ENCODE measurements around the gene KIF17. TPM values are rescaled to one million over a fixed set of nuclear protein-coding genes. Genes with fewer than 3 reads are reported as not detected.

KIF17 gene
- total and polyA plus RNA-seq, 4 donors: 4.1 to 9.6 (median 5.9) TPM

DNA sequence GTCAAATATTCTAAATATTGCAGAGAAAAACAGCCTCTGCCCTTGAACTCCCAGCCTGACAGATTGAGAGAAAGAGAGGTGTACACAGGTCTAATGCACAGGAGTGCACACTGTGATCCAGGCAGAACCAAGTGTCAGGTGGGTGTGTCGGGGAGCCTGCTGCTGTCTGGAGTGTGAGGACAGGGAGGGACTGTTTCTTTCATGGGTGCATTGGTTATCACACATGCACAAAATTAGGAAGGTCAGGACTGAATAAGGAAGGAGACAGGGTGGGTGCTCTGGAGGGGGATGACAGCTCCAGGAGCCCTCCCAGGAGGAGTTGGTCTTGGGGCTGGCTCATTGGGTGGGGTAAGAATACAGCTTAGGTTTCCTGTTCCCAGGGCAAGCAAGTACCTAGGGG is 97.8 kb downstream of the KIF17 start:
- Histone ChIP-seq H3K4me3 (no peak overlapping the region), H3K9ac (ENCODE audit: insufficient read depth in 1 of 2, low read length in 2 of 2) (no peak overlapping the region), H3K9me3 (ENCODE audit: control insufficient read depth in 4 of 4, insufficient read depth in 3 of 4, low read length in 3 of 4) (no peaks in the 10 kb centered on the region), H3K36me3 (ENCODE audit: control insufficient read depth in 4 of 4, insufficient read depth in 4 of 4, low read length in 4 of 4) (no peaks in the 10 kb centered on the region), H3K27ac (ENCODE audit: low read depth in 1 of 2, low read length in 1 of 2) (no peak overlapping the region), H3K27me3 (ENCODE audit: control insufficient read depth in 3 of 3, insufficient read depth in 3 of 3, low read length in 2 of 3) (peaks cover 0 to 2% (median 0%) of the 10 kb centered on the region in 3 donors), H3K4me1 (ENCODE audit: control insufficient read depth in 5 of 5, insufficient read depth in 5 of 5, low read length in 5 of 5) (no peaks in the 10 kb centered on the region)
- TF ChIP-seq, protein P1, sequence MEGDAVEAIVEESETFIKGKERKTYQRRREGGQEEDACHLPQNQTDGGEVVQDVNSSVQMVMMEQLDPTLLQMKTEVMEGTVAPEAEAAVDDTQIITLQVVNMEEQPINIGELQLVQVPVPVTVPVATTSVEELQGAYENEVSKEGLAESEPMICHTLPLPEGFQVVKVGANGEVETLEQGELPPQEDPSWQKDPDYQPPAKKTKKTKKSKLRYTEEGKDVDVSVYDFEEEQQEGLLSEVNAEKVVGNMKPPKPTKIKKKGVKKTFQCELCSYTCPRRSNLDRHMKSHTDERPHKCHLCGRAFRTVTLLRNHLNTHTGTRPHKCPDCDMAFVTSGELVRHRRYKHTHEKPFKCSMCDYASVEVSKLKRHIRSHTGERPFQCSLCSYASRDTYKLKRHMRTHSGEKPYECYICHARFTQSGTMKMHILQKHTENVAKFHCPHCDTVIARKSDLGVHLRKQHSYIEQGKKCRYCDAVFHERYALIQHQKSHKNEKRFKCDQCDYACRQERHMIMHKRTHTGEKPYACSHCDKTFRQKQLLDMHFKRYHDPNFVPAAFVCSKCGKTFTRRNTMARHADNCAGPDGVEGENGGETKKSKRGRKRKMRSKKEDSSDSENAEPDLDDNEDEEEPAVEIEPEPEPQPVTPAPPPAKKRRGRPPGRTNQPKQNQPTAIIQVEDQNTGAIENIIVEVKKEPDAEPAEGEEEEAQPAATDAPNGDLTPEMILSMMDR (IDR thresholded peaks at IDR 0.05; ENCODE audit: control extremely low read depth, extremely low read depth): no peak
- 84 to 95% methylated on average over 1 of the region's 1 CpG for WGBS, 2 donors
- DNase-seq: no peak
- no peak for ATAC-seq (ENCODE audit: insufficient read depth, low FRiP score)

DNA sequence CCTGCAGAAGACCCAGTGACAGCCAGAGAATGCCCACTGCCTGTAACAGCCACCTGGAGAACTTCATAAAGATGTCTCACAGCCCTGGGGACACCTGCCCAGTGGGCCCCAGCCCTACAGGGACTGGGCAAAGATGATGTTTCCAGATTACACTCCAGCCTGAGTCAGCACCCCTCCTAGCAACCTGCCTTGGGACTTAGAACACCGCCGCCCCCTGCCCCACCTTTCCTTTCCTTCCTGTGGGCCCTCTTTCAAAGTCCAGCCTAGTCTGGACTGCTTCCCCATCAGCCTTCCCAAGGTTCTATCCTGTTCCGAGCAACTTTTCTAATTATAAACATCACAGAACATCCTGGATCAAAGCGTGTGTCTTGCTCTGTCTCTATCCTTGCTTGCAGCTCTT is 99.3 kb downstream of the KIF17 start:
- Histone ChIP-seq H3K9me3 (ENCODE audit: control insufficient read depth in 4 of 4, insufficient read depth in 3 of 4, low read length in 3 of 4) (no peaks in the 10 kb centered on the region), H3K27ac (ENCODE audit: low read depth in 1 of 2, low read length in 1 of 2) (no peak overlapping the region), H3K4me3 (no peak overlapping the region), H3K4me1 (ENCODE audit: control insufficient read depth in 5 of 5, insufficient read depth in 5 of 5, low read length in 5 of 5) (no peaks in the 10 kb centered on the region), H3K36me3 (ENCODE audit: control insufficient read depth in 4 of 4, insufficient read depth in 4 of 4, low read length in 4 of 4) (no peaks in the 10 kb centered on the region), H3K27me3 (ENCODE audit: control insufficient read depth in 3 of 3, insufficient read depth in 3 of 3, low read length in 2 of 3) (no peaks in the 10 kb centered on the region), H3K9ac (ENCODE audit: insufficient read depth in 1 of 2, low read length in 2 of 2) (no peak overlapping the region)
- DNase-seq: no peak
- TF ChIP-seq, protein P1 (IDR thresholded peaks at IDR 0.05; ENCODE audit: control extremely low read depth, extremely low read depth): no peak
- WGBS, 2 donors: 48 to 54% methylated on average over 4 of the region's 4 CpGs
- ATAC-seq (ENCODE audit: insufficient read depth, low FRiP score): no peak

DNA sequence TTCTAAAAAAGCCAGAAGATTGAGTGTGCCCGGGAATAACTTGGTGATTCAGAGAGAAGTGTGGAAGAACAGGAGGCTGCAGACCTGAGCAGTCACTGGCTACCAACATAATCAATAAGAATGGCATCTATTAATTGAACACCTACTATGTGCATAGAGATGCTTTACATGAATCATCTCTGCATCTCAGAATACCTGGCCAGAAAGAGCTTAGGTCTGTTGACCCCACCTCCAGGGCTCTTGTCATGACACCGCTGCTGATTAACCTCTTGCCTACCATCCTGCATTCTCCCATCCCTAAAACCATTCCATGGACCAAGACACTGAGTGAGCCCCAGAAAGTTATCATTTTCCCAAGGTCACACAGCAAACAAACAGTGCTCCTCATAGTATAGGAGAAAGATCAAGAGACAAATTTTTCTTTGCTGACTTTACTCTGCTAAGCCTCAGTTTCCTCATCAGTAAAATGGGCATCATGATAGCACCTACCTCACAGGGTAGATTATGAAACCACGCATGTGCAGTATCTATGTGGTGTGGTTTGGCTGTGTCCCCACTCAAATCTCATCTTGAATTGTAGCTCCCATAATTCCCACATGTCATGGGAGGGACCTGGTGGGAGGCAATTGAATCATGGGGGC is 100.8 kb downstream of the KIF17 start:
- DNase-seq: no peak
- no peak for ATAC-seq (ENCODE audit: insufficient read depth, low FRiP score)
- Histone ChIP-seq H3K4me3 (no peak overlapping the region), H3K4me1 (ENCODE audit: control insufficient read depth in 5 of 5, insufficient read depth in 5 of 5, low read length in 5 of 5) (no peaks in the 10 kb centered on the region), H3K36me3 (ENCODE audit: control insufficient read depth in 4 of 4, insufficient read depth in 4 of 4, low read length in 4 of 4) (no peaks in the 10 kb centered on the region), H3K27me3 (ENCODE audit: control insufficient read depth in 3 of 3, insufficient read depth in 3 of 3, low read length in 2 of 3) (no peaks in the 10 kb centered on the region), H3K9ac (ENCODE audit: insufficient read depth in 1 of 2, low read length in 2 of 2) (no peak overlapping the region), H3K27ac (ENCODE audit: low read depth in 1 of 2, low read length in 1 of 2) (peak overlapping the region in 1 of 2 donors; percentile 37), H3K9me3 (ENCODE audit: control insufficient read depth in 4 of 4, insufficient read depth in 3 of 4, low read length in 3 of 4) (no peaks in the 10 kb centered on the region)
- WGBS, 2 donors: 74 to 78% methylated on average over 3 of the region's 3 CpGs
- TF ChIP-seq, protein P1 (IDR thresholded peaks at IDR 0.05; ENCODE audit: control extremely low read depth, extremely low read depth): no peak

Measured in lung (tissue), 12 donors.